ENCODE results near the gene MPV17L2. TPM values are rescaled to one million over a fixed set of nuclear protein-coding genes. Genes with fewer than 3 reads are reported as not detected.

Gene MPV17L2
- total RNA-seq, 1 donor from 2014 or later, result 50.1 TPM

DNA sequence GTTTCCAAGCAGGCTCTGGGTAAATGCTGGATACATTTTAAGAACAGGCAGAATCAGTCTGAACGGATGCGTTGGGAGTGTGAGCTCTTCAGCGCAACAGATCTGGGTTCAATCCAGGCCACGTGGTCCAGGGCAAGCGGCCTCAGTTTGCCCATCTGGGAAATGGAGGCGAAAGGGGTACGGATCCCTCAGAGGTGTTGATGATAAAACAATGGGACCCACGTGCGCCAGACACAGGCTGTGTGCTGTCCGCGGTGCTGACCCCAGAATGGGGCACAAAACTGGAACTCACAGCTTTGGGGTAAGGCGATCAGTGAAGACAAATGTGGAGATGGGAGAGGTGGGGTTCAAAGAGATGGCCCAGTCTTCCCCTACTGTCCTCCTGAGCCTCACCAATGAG, 46.3 kb downstream of the MPV17L2 start:
- H3K4me3 ChIP-seq (ENCODE audit: low read depth, low read length), result no peak overlapping the region
- no peak for DNase-seq (ENCODE audit: low read depth)
- no peak for TF ChIP-seq CTCF (conservative IDR thresholded peaks at IDR 0.05; ENCODE audit: low read depth, low read length)

DNA sequence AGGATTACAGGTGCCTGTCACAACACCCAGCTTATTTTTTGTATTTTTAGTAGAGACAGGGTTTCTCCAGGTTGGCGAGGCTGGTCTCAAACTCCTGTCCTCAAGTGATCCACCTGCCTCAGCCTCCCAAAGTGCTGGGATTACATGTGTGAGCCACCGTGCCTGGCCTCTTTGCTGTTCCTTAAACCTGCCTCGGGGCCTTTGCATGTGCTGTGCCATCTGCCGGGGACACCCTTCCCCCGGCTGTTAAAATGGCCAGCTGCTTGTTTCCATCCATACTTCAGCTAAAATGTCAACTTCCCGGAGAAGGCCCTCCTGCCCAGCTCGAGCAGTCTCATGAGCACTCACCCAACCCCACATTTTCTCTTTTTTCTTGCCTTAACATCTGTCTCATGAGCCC, 52.3 kb downstream of the MPV17L2 start:
- no peak for DNase-seq (ENCODE audit: low read depth)
- H3K4me3 ChIP-seq (ENCODE audit: low read depth, low read length), result no peak overlapping the region
- TF ChIP-seq CTCF (conservative IDR thresholded peaks at IDR 0.05; ENCODE audit: low read depth, low read length), result no peak

Other genes starting within 250 kb of the MPV17L2 start
- not detected in 2 replicates for gene KCNN1, start 226.1 kb upstream of the MPV17L2 start, total RNA-seq
- 9.9 and 13.4 TPM in 2 replicates for gene ARRDC2, start 185.0 kb upstream of the MPV17L2 start, total RNA-seq
- gene IL12RB1, start 106.3 kb upstream of the MPV17L2 start, total RNA-seq, result not detected in 2 replicates
- gene MAST3, start 95.4 kb upstream of the MPV17L2 start, total RNA-seq, result 1.7 and 3.5 TPM in 2 replicates
- gene PIK3R2, start 40.1 kb upstream of the MPV17L2 start, total RNA-seq, result 15.3 and 19.9 TPM in 2 replicates
- 10.1 and 11.3 TPM in 2 replicates for gene IFI30, start 19.4 kb upstream of the MPV17L2 start, total RNA-seq
- 0.17 and 0.43 TPM in 2 replicates for gene RAB3A, start 10.8 kb downstream of the MPV17L2 start, total RNA-seq
- gene PDE4C, start 33.2 kb downstream of the MPV17L2 start, total RNA-seq, result 0.63 TPM in 1 of 2 replicates, not detected in the other
- 0.07 and 1.3 TPM in 2 replicates for gene IQCN, start 81.2 kb downstream of the MPV17L2 start, total RNA-seq
- gene JUND, start 88.4 kb downstream of the MPV17L2 start, total RNA-seq, result 266 and 341 TPM in 2 replicates
- gene LSM4, start 129.9 kb downstream of the MPV17L2 start, total RNA-seq, result 490 and 620 TPM in 2 replicates
- 5.4 and 7.5 TPM in 2 replicates for gene PGPEP1, start 147.4 kb downstream of the MPV17L2 start, total RNA-seq
- 76.3 and 262 TPM in 2 replicates for gene GDF15, start 192.9 kb downstream of the MPV17L2 start, total RNA-seq
- gene LRRC25, start 204.4 kb downstream of the MPV17L2 start, total RNA-seq, result 0.06 TPM in 1 of 2 replicates, not detected in the other
- gene SSBP4, start 226.2 kb downstream of the MPV17L2 start, total RNA-seq, result 119 and 171 TPM in 2 replicates
- 88.7 and 115 TPM in 2 replicates for gene ISYNA1, start 244.9 kb downstream of the MPV17L2 start, total RNA-seq

Measured in epithelial cell of proximal tubule (primary cell).